Measurements from ENCODE around the gene SEZ6L2. TPM values are rescaled to one million over a fixed set of nuclear protein-coding genes. Genes with fewer than 3 reads are reported as not detected.
A peak's percentile ranks its signal among the peaks of the same experiment; 100 is the strongest.

Gene SEZ6L2
- total RNA-seq, 1 donor from 2014 or later = 69.6 TPM

- Mint-ChIP-seq H3K4me1 (ENCODE audit: low read depth, unreplicated experiment) (peaks cover 4% of the 10 kb centered on the region), H3K4me3 (ENCODE audit: unreplicated experiment) (peak within 1 kb of the TSS; percentile 99), H3K27ac (ENCODE audit: unreplicated experiment) (peak within 1 kb of the TSS; percentile 99), H3K27me3 (ENCODE audit: low read depth, unreplicated experiment) (peaks cover 5% of the 10 kb centered on the region), H3K9me3 (ENCODE audit: unreplicated experiment) (no peaks in the 10 kb centered on the region), H3K36me3 (ENCODE audit: low read depth, unreplicated experiment) (peaks cover 15% of the 10 kb centered on the region)
- H3K36me3 ChIP-seq (ENCODE audit: insufficient read depth, low read length) = peaks cover 14% of the 10 kb centered on the region
- no peak for TF ChIP-seq EZH2 (IDR thresholded peaks at IDR 0.05; ENCODE audit: insufficient read depth, low read length)
- TF ChIP-seq, protein P1, sequence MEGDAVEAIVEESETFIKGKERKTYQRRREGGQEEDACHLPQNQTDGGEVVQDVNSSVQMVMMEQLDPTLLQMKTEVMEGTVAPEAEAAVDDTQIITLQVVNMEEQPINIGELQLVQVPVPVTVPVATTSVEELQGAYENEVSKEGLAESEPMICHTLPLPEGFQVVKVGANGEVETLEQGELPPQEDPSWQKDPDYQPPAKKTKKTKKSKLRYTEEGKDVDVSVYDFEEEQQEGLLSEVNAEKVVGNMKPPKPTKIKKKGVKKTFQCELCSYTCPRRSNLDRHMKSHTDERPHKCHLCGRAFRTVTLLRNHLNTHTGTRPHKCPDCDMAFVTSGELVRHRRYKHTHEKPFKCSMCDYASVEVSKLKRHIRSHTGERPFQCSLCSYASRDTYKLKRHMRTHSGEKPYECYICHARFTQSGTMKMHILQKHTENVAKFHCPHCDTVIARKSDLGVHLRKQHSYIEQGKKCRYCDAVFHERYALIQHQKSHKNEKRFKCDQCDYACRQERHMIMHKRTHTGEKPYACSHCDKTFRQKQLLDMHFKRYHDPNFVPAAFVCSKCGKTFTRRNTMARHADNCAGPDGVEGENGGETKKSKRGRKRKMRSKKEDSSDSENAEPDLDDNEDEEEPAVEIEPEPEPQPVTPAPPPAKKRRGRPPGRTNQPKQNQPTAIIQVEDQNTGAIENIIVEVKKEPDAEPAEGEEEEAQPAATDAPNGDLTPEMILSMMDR (IDR thresholded peaks at IDR 0.05; ENCODE audit: insufficient read depth, low read depth, low read length) = peak; percentile 57
- H2AFZ ChIP-seq (ENCODE audit: low read depth, low read length) = peak within 1 kb of the TSS; percentile 82
- peak; percentile 95 for DNase-seq (ENCODE audit: low read depth)
- peak within 1 kb of the TSS; percentile 88 for H3K9ac ChIP-seq (ENCODE audit: low read length)
- H4K20me1 ChIP-seq (ENCODE audit: insufficient read depth, low read length) = no peaks in the 10 kb centered on the region
- FAIRE-seq = no peak
- H3K9me3 ChIP-seq (ENCODE audit: insufficient read depth, low read depth, low read length) = no peaks in the 10 kb centered on the region
- peak within 1 kb of the TSS; percentile 66 for H3K4me3 ChIP-seq (ENCODE audit: insufficient read depth, low read depth, low read length)
- no peaks in the 10 kb centered on the region for H3K27me3 ChIP-seq (ENCODE audit: insufficient read depth, low read length)
- peak within 1 kb of the TSS; percentile 98 for H3K27ac ChIP-seq (ENCODE audit: low read depth, low read length)
- peaks cover 7% of the 10 kb centered on the region for H3K4me1 ChIP-seq (ENCODE audit: insufficient read depth, low read length)
- H3K4me2 ChIP-seq (ENCODE audit: low read length) = peak within 1 kb of the TSS; percentile 99
- H3K79me2 ChIP-seq (ENCODE audit: insufficient read depth, low read length) = peaks cover 15% of the 10 kb centered on the region
Observed at GRCh38 chr16:29862884-29863668, 36.3 kb downstream of the SEZ6L2 start, which contains the start of gene CDIPT. TSS of gene CDIPT (minus strand) at chr16:29863226. CDS start at chr16:29862857, 369 bp downstream.

GRCh38 chr16:29862383-29862883 lies 36.9 kb downstream of the SEZ6L2 start:
- Histone ChIP-seq H2AFZ (ENCODE audit: low read depth, low read length) (peak overlapping the region; percentile 82), H3K9ac (ENCODE audit: low read length) (peak overlapping the region; percentile 88), H3K27me3 (ENCODE audit: insufficient read depth, low read length) (no peaks in the 10 kb centered on the region), H3K36me3 (ENCODE audit: insufficient read depth, low read length) (peaks cover 14% of the 10 kb centered on the region), H3K27ac (ENCODE audit: low read depth, low read length) (peak overlapping the region; percentile 98), H4K20me1 (ENCODE audit: insufficient read depth, low read length) (no peaks in the 10 kb centered on the region), H3K4me2 (ENCODE audit: low read length) (peak overlapping the region; percentile 99), H3K9me3 (ENCODE audit: insufficient read depth, low read depth, low read length) (no peaks in the 10 kb centered on the region), H3K4me3 (ENCODE audit: insufficient read depth, low read depth, low read length) (peak overlapping the region; percentile 66), H3K79me2 (ENCODE audit: insufficient read depth, low read length) (peaks cover 15% of the 10 kb centered on the region), H3K4me1 (ENCODE audit: insufficient read depth, low read length) (peaks cover 7% of the 10 kb centered on the region)
- FAIRE-seq = no peak
- Mint-ChIP-seq H3K4me1 (ENCODE audit: low read depth, unreplicated experiment) (peaks cover 6% of the 10 kb centered on the region), H3K27me3 (ENCODE audit: low read depth, unreplicated experiment) (no peaks in the 10 kb centered on the region), H3K9me3 (ENCODE audit: unreplicated experiment) (no peaks in the 10 kb centered on the region), H3K27ac (ENCODE audit: unreplicated experiment) (peak overlapping the region; percentile 98), H3K4me3 (ENCODE audit: unreplicated experiment) (peak overlapping the region; percentile 99), H3K36me3 (ENCODE audit: low read depth, unreplicated experiment) (peaks cover 15% of the 10 kb centered on the region)
- DNase-seq (ENCODE audit: low read depth) = no peak
- no peak for TF ChIP-seq EZH2 (IDR thresholded peaks at IDR 0.05; ENCODE audit: insufficient read depth, low read length)
- TF ChIP-seq, protein P1 (IDR thresholded peaks at IDR 0.05; ENCODE audit: insufficient read depth, low read depth, low read length) = no peak
